Measurements from ENCODE around the gene KLF3. TPM values are rescaled to one million over a fixed set of nuclear protein-coding genes. Genes with fewer than 3 reads are reported as not detected.

KLF3 gene
- polyA plus RNA-seq, 1 donor from 2014 or later = 12.3 TPM

GRCh38 chr4:38683276-38683675, 19.3 kb downstream of the KLF3 start:
- Histone ChIP-seq H3K27me3 (ENCODE audit: insufficient read depth, low read depth, low read length) (no peaks in the 10 kb centered on the region), H3K4me3 (ENCODE audit: low read length) (no peak overlapping the region), H2AFZ (ENCODE audit: low read depth, low read length) (no peak overlapping the region), H3K9me3 (ENCODE audit: low read length) (no peaks in the 10 kb centered on the region), H3K79me2 (replicated peaks; ENCODE audit: insufficient read depth, low read length) (peaks cover 3% of the 10 kb centered on the region), H3K36me3 (ENCODE audit: insufficient read depth, low read length) (peaks cover under 1% of the 10 kb centered on the region), H3K27ac (ENCODE audit: low read length) (no peak overlapping the region), H4K20me1 (ENCODE audit: insufficient read depth) (no peaks in the 10 kb centered on the region), H3K9ac (ENCODE audit: low read length) (no peak overlapping the region), H3K9me2 (ENCODE audit: insufficient read depth, low read length) (no peaks in the 10 kb centered on the region), H3F3A (ENCODE audit: insufficient read depth, low read length, poor library complexity, severe bottlenecking) (no peaks in the 10 kb centered on the region), H3K4me2 (ENCODE audit: low read length) (no peak overlapping the region)
- TF ChIP-seq TAF1 (IDR thresholded peaks at IDR 0.05; ENCODE audit: low read depth) (no peak), EP300 (conservative IDR thresholded peaks at IDR 0.05; ENCODE audit: poor library complexity, severe bottlenecking) (no peak), SMC3 (conservative IDR thresholded peaks at IDR 0.05; ENCODE audit: poor library complexity) (no peak), EZH2 (IDR thresholded peaks at IDR 0.05; ENCODE audit: borderline replicate concordance, insufficient read depth, low read length, poor library complexity, severe bottlenecking) (no peak), RAD21 (conservative IDR thresholded peaks at IDR 0.05) (no peak), MXI1 (conservative IDR thresholded peaks at IDR 0.05; ENCODE audit: poor library complexity, severe bottlenecking) (no peak), CTCF (IDR thresholded peaks at IDR 0.05; ENCODE audit: poor library complexity, severe bottlenecking) (no peak)
- TF ChIP-seq, protein P1, sequence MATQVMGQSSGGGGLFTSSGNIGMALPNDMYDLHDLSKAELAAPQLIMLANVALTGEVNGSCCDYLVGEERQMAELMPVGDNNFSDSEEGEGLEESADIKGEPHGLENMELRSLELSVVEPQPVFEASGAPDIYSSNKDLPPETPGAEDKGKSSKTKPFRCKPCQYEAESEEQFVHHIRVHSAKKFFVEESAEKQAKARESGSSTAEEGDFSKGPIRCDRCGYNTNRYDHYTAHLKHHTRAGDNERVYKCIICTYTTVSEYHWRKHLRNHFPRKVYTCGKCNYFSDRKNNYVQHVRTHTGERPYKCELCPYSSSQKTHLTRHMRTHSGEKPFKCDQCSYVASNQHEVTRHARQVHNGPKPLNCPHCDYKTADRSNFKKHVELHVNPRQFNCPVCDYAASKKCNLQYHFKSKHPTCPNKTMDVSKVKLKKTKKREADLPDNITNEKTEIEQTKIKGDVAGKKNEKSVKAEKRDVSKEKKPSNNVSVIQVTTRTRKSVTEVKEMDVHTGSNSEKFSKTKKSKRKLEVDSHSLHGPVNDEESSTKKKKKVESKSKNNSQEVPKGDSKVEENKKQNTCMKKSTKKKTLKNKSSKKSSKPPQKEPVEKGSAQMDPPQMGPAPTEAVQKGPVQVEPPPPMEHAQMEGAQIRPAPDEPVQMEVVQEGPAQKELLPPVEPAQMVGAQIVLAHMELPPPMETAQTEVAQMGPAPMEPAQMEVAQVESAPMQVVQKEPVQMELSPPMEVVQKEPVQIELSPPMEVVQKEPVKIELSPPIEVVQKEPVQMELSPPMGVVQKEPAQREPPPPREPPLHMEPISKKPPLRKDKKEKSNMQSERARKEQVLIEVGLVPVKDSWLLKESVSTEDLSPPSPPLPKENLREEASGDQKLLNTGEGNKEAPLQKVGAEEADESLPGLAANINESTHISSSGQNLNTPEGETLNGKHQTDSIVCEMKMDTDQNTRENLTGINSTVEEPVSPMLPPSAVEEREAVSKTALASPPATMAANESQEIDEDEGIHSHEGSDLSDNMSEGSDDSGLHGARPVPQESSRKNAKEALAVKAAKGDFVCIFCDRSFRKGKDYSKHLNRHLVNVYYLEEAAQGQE (IDR thresholded peaks at IDR 0.05; ENCODE audit: borderline replicate concordance) = no peak

GRCh38 chr4:38684271-38684670, 20.3 kb downstream of the KLF3 start:
- no peaks in the 10 kb centered on the region for H3K9me2 ChIP-seq (ENCODE audit: insufficient read depth, low read length)
- H3K36me3 ChIP-seq (ENCODE audit: insufficient read depth, low read length) = peaks cover 10% of the 10 kb centered on the region
- no peak overlapping the region for H2AFZ ChIP-seq (ENCODE audit: low read depth, low read length)
- H3K4me3 ChIP-seq (ENCODE audit: low read length) = no peak overlapping the region
- no peaks in the 10 kb centered on the region for H3F3A ChIP-seq (ENCODE audit: insufficient read depth, low read length, poor library complexity, severe bottlenecking)
- no peaks in the 10 kb centered on the region for H3K9me3 ChIP-seq (ENCODE audit: low read length)
- H3K4me2 ChIP-seq (ENCODE audit: low read length) = no peak overlapping the region
- no peak overlapping the region for H3K9ac ChIP-seq (ENCODE audit: low read length)
- H3K79me2 ChIP-seq (replicated peaks; ENCODE audit: insufficient read depth, low read length) = peaks cover 3% of the 10 kb centered on the region
- H3K27ac ChIP-seq (ENCODE audit: low read length) = no peak overlapping the region
- H3K27me3 ChIP-seq (ENCODE audit: insufficient read depth, low read depth, low read length) = no peaks in the 10 kb centered on the region
- H4K20me1 ChIP-seq (ENCODE audit: insufficient read depth) = no peaks in the 10 kb centered on the region
- TF ChIP-seq EP300 (conservative IDR thresholded peaks at IDR 0.05; ENCODE audit: poor library complexity, severe bottlenecking) (no peak), MXI1 (conservative IDR thresholded peaks at IDR 0.05; ENCODE audit: poor library complexity, severe bottlenecking) (no peak), EZH2 (IDR thresholded peaks at IDR 0.05; ENCODE audit: borderline replicate concordance, insufficient read depth, low read length, poor library complexity, severe bottlenecking) (no peak), TAF1 (IDR thresholded peaks at IDR 0.05; ENCODE audit: low read depth) (no peak), SMC3 (conservative IDR thresholded peaks at IDR 0.05; ENCODE audit: poor library complexity) (no peak), POLR2AphosphoS5 (IDR thresholded peaks at IDR 0.05) (no peak), RAD21 (conservative IDR thresholded peaks at IDR 0.05) (no peak), CTCF (IDR thresholded peaks at IDR 0.05; ENCODE audit: poor library complexity, severe bottlenecking) (no peak)
- TF ChIP-seq, protein P1 (IDR thresholded peaks at IDR 0.05; ENCODE audit: borderline replicate concordance) = no peak

All from neural cell (in vitro differentiated cells).